GM06990 (cell line): ENCODE data around the gene RAB40C.

Source experiments
- DNase-seq: peaks from one replicate; pipeline ENCODE4 v3.0.0-alpha.2; 2011; ENCODE audit not compliant: insufficient read length; ENCODE audit errors: extremely low read depth
- H3K27me3 ChIP-seq: replicated peaks from 2 replicates; pipeline ENCODE4 v1.6.0; 2011; ENCODE audit warnings: low read length; ENCODE audit not compliant: control insufficient read depth, insufficient read depth
- H3K36me3 ChIP-seq: 2 replicates; pipeline ENCODE4 v1.5.1; 2011; ENCODE audit warnings: low read length; ENCODE audit not compliant: control insufficient read depth, insufficient read depth
- H3K4me3 ChIP-seq: replicated peaks from 2 replicates; pipeline ENCODE4 v1.5.1; 2011; ENCODE audit warnings: low read depth, mild to moderate bottlenecking, control low read depth, low read length
- TF ChIP-seq, protein P1 (sequence below): IDR thresholded peaks from 2 replicates; pipeline ENCODE4 v1.5.1; 2011; ENCODE audit warnings: low read length, control low read depth, mild to moderate bottlenecking, inconsistent platforms; ENCODE audit not compliant: insufficient read depth, poor library complexity, severe bottlenecking

RAB40C gene

DNA sequence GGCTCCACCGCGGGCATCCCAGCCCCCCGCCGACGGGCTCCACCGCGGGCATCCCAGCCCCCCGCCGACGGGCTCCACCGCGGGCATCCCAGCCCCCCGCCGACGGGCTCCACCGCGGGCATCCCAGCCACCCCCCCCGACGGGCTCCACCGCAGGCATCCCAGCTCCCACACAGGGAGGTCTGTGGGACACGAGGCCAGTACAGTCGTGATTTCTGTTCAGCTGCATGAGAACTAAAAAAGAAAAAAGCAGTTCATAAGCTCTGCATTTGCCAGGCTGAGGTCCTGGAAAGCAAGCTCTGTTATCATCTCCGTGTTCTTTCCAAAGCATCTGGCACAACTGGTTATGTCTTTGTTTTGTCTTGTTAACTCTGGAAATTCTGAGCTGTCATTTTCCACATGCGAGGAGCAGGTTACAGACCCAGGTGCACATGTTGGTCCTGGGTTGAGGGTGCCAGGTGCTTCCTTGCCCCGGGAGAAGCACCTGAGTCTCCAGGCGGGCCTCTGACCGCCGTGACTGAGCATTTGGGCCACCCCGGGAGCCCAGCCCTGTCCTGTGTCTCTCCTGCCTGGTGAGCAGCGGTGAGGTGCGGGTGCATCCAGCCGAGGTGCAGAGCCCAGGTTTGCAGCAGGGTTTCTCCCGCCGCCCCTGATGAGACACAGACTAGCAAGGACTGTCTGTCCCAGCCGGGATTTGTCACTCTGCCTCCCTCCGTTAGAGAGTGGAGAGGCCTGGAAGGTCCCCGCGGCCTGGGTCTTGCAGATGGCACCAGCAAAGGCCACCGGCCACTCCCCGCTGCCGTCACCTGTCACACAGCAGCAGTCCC, 31.0 kb downstream of the RAB40C start:
- H3K36me3 ChIP-seq, result no peaks in the 10 kb centered on the region; the same call in 1 of the 2 replicates
- TF ChIP-seq, protein P1, sequence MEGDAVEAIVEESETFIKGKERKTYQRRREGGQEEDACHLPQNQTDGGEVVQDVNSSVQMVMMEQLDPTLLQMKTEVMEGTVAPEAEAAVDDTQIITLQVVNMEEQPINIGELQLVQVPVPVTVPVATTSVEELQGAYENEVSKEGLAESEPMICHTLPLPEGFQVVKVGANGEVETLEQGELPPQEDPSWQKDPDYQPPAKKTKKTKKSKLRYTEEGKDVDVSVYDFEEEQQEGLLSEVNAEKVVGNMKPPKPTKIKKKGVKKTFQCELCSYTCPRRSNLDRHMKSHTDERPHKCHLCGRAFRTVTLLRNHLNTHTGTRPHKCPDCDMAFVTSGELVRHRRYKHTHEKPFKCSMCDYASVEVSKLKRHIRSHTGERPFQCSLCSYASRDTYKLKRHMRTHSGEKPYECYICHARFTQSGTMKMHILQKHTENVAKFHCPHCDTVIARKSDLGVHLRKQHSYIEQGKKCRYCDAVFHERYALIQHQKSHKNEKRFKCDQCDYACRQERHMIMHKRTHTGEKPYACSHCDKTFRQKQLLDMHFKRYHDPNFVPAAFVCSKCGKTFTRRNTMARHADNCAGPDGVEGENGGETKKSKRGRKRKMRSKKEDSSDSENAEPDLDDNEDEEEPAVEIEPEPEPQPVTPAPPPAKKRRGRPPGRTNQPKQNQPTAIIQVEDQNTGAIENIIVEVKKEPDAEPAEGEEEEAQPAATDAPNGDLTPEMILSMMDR, result no peak
- H3K27me3 ChIP-seq, result no peaks in the 10 kb centered on the region
- no peak for DNase-seq
- H3K4me3 ChIP-seq, result no peak overlapping the region

DNA sequence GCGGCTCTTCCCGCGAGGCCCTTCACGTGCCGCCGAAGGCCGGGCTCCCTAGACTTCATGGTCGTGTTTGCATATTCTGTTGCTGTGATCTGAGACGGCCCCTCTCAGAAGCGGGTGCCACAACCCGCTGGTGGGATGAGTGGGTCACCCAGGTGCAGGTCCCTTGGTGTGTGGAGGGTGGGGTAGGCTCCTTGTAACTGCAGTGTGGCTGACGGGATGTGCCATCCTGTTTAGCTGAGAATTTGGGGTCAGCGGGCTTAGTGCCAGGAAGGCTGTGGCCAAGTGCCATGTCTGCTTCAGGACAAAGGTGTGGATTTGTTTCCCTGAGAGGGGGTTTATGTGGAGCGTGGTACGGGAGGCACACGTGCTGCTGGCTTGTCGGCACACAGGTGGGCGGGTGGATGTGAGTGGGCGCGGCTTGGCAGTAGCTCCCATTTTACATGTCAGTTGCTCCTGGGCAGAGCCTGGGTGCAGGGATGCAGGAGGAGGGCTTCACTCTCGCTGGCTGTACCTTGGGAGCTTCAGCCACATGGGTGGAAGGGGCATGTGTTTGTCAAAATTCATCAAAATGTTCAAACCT, 31.8 kb downstream of the RAB40C start:
- Histone ChIP-seq H3K4me3 (no peak overlapping the region), H3K36me3 (no peaks in the 10 kb centered on the region; the same call in 1 of the 2 replicates), H3K27me3 (no peaks in the 10 kb centered on the region)
- no peak for DNase-seq
- TF ChIP-seq, protein P1, result no peak

DNA sequence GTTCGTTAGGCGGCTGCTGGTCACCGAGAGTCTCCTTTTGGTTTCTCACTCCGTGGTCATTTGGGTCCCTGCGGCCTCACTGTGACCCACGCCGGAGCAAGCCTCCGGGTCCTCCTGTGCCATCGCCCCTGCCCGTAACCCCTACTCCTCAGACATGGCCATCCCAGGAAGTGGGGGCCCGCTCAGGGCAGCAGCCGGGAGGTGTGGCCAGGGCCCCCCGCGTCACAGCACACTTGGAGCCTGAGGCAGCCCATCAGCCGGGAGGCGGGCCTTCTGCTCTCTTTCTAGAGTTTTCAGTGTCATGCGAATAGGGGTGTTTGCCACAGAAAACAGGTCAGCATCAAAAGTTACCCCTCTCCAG, 33.0 kb downstream of the RAB40C start:
- DNase-seq, result no peak
- TF ChIP-seq, protein P1, result no peak
- Histone ChIP-seq H3K27me3 (no peaks in the 10 kb centered on the region), H3K36me3 (no peaks in the 10 kb centered on the region; the same call in 1 of the 2 replicates), H3K4me3 (no peak overlapping the region)

DNA sequence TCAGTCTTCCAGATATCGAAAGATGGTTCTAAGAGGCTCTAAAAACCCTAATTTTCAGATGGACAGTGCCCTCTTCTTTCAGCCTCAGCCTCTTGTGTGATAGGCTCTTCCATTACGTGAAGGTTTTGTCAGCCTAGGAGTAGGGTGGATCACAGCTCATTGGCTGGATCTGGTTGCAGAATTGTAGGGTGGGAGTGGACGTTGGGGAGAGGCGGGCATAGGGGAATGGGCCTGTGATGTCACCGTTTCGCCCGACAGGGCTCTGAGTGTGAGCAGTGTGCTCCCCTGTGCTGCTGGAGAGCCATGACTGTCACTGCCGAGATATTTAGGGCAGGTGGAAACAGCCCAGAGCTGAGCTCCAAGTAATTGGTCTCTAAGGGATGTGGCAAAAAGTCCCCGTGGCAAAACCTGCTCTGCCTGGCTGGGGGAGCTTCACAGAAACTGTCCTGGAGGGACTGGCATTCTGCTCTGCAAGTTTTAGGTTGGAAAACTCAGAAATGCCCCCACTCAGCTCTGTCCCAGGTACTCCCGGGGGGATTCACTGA, 34.7 kb downstream of the RAB40C start:
- DNase-seq, result no peak
- H3K36me3 ChIP-seq, result no peaks in the 10 kb centered on the region; the same call in 1 of the 2 replicates
- H3K27me3 ChIP-seq, result no peaks in the 10 kb centered on the region
- TF ChIP-seq, protein P1, result no peak
- H3K4me3 ChIP-seq, result no peak overlapping the region

DNA sequence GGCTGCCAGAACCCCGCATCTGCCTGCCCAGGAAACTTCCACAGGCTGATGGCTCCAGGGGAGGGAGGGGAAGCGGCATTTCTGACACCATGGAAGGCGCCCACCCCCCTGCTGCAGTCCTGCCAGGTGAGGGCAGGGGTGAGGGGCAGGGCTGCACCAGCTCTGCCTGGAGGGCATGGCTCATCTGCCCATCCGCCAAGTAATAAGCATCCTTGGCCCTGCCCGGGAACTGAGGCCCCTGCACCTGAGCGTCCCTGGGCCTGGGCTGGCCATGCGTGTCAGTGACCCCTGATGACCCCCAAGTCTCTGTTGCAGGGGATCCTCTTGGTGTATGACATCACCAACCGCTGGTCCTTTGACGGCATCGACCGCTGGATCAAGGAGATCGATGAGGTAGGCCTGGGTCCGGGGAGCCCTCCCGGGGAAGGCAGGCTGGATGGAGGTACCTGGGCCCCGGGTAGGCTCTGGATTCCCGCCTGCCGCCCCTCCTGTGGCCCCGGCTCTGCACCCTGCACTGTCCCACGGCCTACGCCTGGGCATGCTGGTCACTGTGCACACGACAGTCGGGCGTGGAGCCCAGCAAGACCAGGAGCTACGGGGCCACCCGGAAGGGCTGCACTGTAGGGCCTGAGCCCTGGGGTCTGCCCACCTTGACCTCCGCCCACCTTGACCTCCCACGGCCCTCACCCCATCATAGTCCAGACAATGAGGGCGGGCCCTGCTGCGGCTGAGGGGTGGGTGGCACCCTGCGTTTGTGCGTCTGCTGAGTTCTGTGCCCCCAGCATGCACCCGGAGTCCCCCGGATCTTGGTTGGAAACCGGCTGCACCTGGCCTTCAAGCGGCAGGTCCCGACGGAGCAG, 35.5 kb downstream of the RAB40C start:
- Histone ChIP-seq H3K27me3 (no peaks in the 10 kb centered on the region), H3K4me3 (no peak overlapping the region), H3K36me3 (no peaks in the 10 kb centered on the region; the same call in 1 of the 2 replicates)
- no peak for DNase-seq
- TF ChIP-seq, protein P1, result no peak
